HCT116 (cell line): ENCODE results near the gene RCC2. TPM values are rescaled to one million over a fixed set of nuclear protein-coding genes. Genes with fewer than 3 reads are reported as not detected.

Source experiments
- ATAC-seq: fragments of 200-7000 bp; cut with Tn5 transposase; 2 replicates; pipeline ENCODE4 v1.9.1; 2020; ENCODE audit warnings: mild to moderate bottlenecking, moderate library complexity
- Bru-seq: library from RNA; stranded (reverse); fragments of 400-500 nt; gene quantifications from one replicate; lab custom pipeline; 2021; lab: Mats Ljungman, UMichigan
- BruChase-seq, 2 experiments: library from RNA; stranded (reverse); fragments of 400-500 nt; gene quantifications; one replicate each; lab custom pipeline; 2021; lab: Mats Ljungman, UMichigan
- BruUV-seq: library from RNA; stranded (reverse); fragments of 400-500 nt; replicated peaks from 2 replicates; lab custom pipeline; 2021; lab: Mats Ljungman, UMichigan
- CTCF ChIA-PET: fragments of 300-600 bp; sonication (Branson Sonifier 250); formaldehyde crosslinking; loops from one replicate; lab custom pipeline; 2021; ENCODE audit warnings: antibody characterized with exemption; lab: Charles Lee
- POLR2A ChIA-PET: fragments of 300-600, 350-600 bp; sonication (Branson Sonifier 250); formaldehyde crosslinking; loops from one replicate; lab custom pipeline; 2021; ENCODE audit warnings: antibody characterized with exemption; lab: Charles Lee
- RAD21 ChIA-PET, 2 experiments: fragments of 300-600 bp; sonication (Branson Sonifier 250); formaldehyde crosslinking; loops; one replicate each; lab custom pipeline; 2023; ENCODE audit warnings: low total read pairs in 2 of 2; ENCODE audit not compliant: uncharacterized antibody in 2 of 2, unreplicated experiment in 2 of 2, low non-redundant PET in 1 of 2; lab: Charles Lee
- DNase-seq: peaks from one replicate; pipeline ENCODE4 v3.0.0-alpha.2; 2010; ENCODE audit warnings: low read depth, low spot score
- H2AFZ ChIP-seq: fragments of 200-600 bp; shearing (Covaris generic), sonication (generic); 2 replicates; pipeline ENCODE4 v1.6.1; 2017; ENCODE audit warnings: low read depth, mixed run types, mixed read lengths, antibody characterized with exemption, low read length; ENCODE audit not compliant: poor library complexity, severe bottlenecking
- H3K27ac ChIP-seq: 2 replicates; pipeline ENCODE4 v1.5.1; 2012; ENCODE audit warnings: low read depth, low read length
- H3K27me3 ChIP-seq: fragments of 200-600 bp; sonication (generic); 2 replicates; pipeline ENCODE4 v1.6.1; 2016; ENCODE audit warnings: mixed run types, low read length, mixed read lengths; ENCODE audit not compliant: insufficient read depth
- H3K36me3 ChIP-seq, 2 experiments: fragments of 200-500 bp in 1 of 2; fragments of 200-600 bp in 1 of 2; sonication (Bioruptor generic) in 1 of 2; sonication (generic) in 1 of 2; 2 replicates each; pipeline versions ENCODE4 v1.5.1 to v1.6.1; 2014 to 2016; ENCODE audit warnings: low read length in 2 of 2, inconsistent platforms in 1 of 2, mixed read lengths in 1 of 2, mixed run types in 1 of 2; ENCODE audit not compliant: insufficient read depth in 2 of 2, control insufficient read depth in 1 of 2
- H3K4me1 ChIP-seq, 2 experiments: fragments of 200-600 bp in 1 of 2; sonication (generic) in 1 of 2; 2 replicates each; pipeline versions ENCODE4 v1.5.1 to v1.6.1; 2012 to 2017; ENCODE audit warnings: low read length in 2 of 2, inconsistent platforms in 1 of 2, mild to moderate bottlenecking in 1 of 2, mixed read lengths in 1 of 2, mixed run types in 1 of 2, moderate library complexity in 1 of 2; ENCODE audit not compliant: insufficient read depth in 2 of 2, control insufficient read depth in 1 of 2
- H3K4me2 ChIP-seq: fragments of 200-600 bp; sonication (generic); 2 replicates; pipeline ENCODE4 v1.6.1; 2017; ENCODE audit warnings: mixed run types, low read length, mixed read lengths
- H3K4me3 ChIP-seq, 2 experiments: fragments of 200-600 bp in 1 of 2; sonication (generic) in 1 of 2; replicated peaks in 1 of 2; 2 replicates each; pipeline ENCODE4 v1.5.1; 2011 to 2016; ENCODE audit warnings: low read length in 2 of 2, control low read depth in 1 of 2, low read depth in 1 of 2, mild to moderate bottlenecking in 1 of 2, mixed read lengths in 1 of 2, mixed run types in 1 of 2
- H3K79me2 ChIP-seq: fragments of 200-600 bp; sonication (generic); 2 replicates; pipeline ENCODE4 v1.6.1; 2017; ENCODE audit warnings: mild to moderate bottlenecking, mixed run types, low read length, moderate library complexity, mixed read lengths; ENCODE audit not compliant: insufficient read depth
- H3K9ac ChIP-seq: fragments of 200-600 bp; sonication (generic); 2 replicates; pipeline ENCODE4 v1.6.1; 2016; ENCODE audit warnings: low read length, mixed read lengths
- H3K9me2 ChIP-seq: fragments of 200-600 bp; sonication (generic), shearing (Covaris generic); 2 replicates; pipeline ENCODE4 v1.6.1; 2017; ENCODE audit warnings: mixed run types, mild to moderate bottlenecking, moderate library complexity; ENCODE audit not compliant: insufficient read depth
- H3K9me3 ChIP-seq, 2 experiments: fragments of 200-500 bp in 1 of 2; fragments of 200-600 bp in 1 of 2; sonication (Bioruptor generic) in 1 of 2; sonication (generic) in 1 of 2; 2 replicates each; pipeline ENCODE4 v1.6.1; 2014 to 2017; ENCODE audit warnings: low read length in 2 of 2, mixed read lengths in 2 of 2, inconsistent platforms in 1 of 2, low read depth in 1 of 2, mild to moderate bottlenecking in 1 of 2, mixed run types in 1 of 2, moderate library complexity in 1 of 2; ENCODE audit not compliant: control insufficient read depth in 1 of 2, insufficient read depth in 1 of 2
- H4K20me1 ChIP-seq: fragments of 200-600 bp; sonication (generic), shearing (Covaris generic); 2 replicates; pipeline ENCODE4 v1.6.1; 2017; ENCODE audit warnings: mixed run types, mild to moderate bottlenecking, moderate library complexity; ENCODE audit not compliant: insufficient read depth
- CEBPB ChIP-seq: IDR thresholded peaks from 2 replicates; pipeline ENCODE4 v1.6.1; 2012; ENCODE audit warnings: low read depth
- EZH2 ChIP-seq: fragments of 200-600 bp; sonication (generic); IDR thresholded peaks from 2 replicates; pipeline ENCODE4 v1.6.1; 2017; ENCODE audit warnings: antibody characterized with exemption, mixed run types
- EZH2phosphoT487 ChIP-seq: fragments of 200-600 bp; IDR thresholded peaks from 2 replicates; pipeline ENCODE4 v1.6.1; 2018; ENCODE audit warnings: antibody characterized with exemption, borderline replicate concordance
- FOSL1 ChIP-seq: IDR thresholded peaks from 2 replicates; pipeline ENCODE4 v1.6.1; 2012; ENCODE audit warnings: low read depth
- POLR2AphosphoS5 ChIP-seq: IDR thresholded peaks from 2 replicates; pipeline ENCODE4 v1.6.1; 2011; ENCODE audit warnings: mild to moderate bottlenecking, low read depth, low read length, moderate library complexity
- RAD21 ChIP-seq: IDR thresholded peaks from 2 replicates; pipeline ENCODE4 v1.6.1; 2012; ENCODE audit warnings: low read depth, mild to moderate bottlenecking
- SIN3A ChIP-seq: IDR thresholded peaks from 2 replicates; pipeline ENCODE4 v1.6.1; 2012; ENCODE audit warnings: low read depth
- SP1 ChIP-seq: IDR thresholded peaks from 2 replicates; pipeline ENCODE4 v1.6.1; 2012; ENCODE audit warnings: low read depth
- SRF ChIP-seq: IDR thresholded peaks from 2 replicates; pipeline ENCODE4 v1.6.1; 2012; ENCODE audit warnings: low read depth
- TCF7L2 ChIP-seq: IDR thresholded peaks from 2 replicates; pipeline ENCODE4 v1.7.0; 2011; ENCODE audit warnings: borderline replicate concordance, inconsistent platforms; ENCODE audit not compliant: insufficient read depth, insufficient read length; ENCODE audit errors: extremely low read depth
- YY1 ChIP-seq: IDR thresholded peaks from 2 replicates; pipeline ENCODE4 v1.6.1; 2011; ENCODE audit warnings: low read length, low read depth, moderate library complexity, mild to moderate bottlenecking; ENCODE audit not compliant: insufficient replicate concordance; ENCODE audit errors: extremely low read depth
- ZFX ChIP-seq: fragments of 450-650 bp; IDR thresholded peaks from 2 replicates; pipeline ENCODE4 v1.6.1; 2017
- ZNF274 ChIP-seq: fragments of 200-500 bp; sonication (Bioruptor generic); IDR thresholded peaks from 2 replicates; pipeline ENCODE4 v1.6.1; 2014; ENCODE audit warnings: mild to moderate bottlenecking, low read depth, low read length, inconsistent platforms
- intact Hi-C: fragments of 100-400 bp; cut with micrococcal nuclease; formaldehyde crosslinking; loops from 2 replicates; pipeline ENCODE4 v1.10.0; 2022
- long read RNA-seq: library from polyadenylated mRNA; unstranded; transcript quantifications from one replicate; pipeline ENCODE4 v2.0.0, GENCODE V29; 2021; ENCODE audit not compliant: unreplicated experiment
- polyA plus RNA-seq: library from polyadenylated mRNA; unstranded; fragments of >200 nt; gene quantifications from 2 replicates; pipeline ENCODE4 v1.2.1, GENCODE V29; 2012; ENCODE audit warnings: missing spikeins
- total RNA-seq: library from RNA; stranded (reverse); gene quantifications from one replicate; pipeline ENCODE4 v1.2.1, GENCODE V29; 2021; ENCODE audit not compliant: unreplicated experiment
- TF ChIP-seq, protein P1 (sequence below): IDR thresholded peaks from 2 replicates; pipeline ENCODE4 v1.6.1; 2012
- TF ChIP-seq, protein P2 (sequence below), 3 experiments: fragments of 200-600 bp in 1 of 3; sonication (generic) in 1 of 3; IDR thresholded peaks in 2 of 3; conservative IDR thresholded peaks in 1 of 3; 2 replicates each; pipeline ENCODE4 v1.5.1; 2012 to 2017; ENCODE audit warnings: low read depth in 2 of 3, low read length in 2 of 3, antibody characterized with exemption in 1 of 3, borderline replicate concordance in 1 of 3, control low read depth in 1 of 3, mild to moderate bottlenecking in 1 of 3, mixed read lengths in 1 of 3, mixed run types in 1 of 3, moderate library complexity in 1 of 3; ENCODE audit not compliant: insufficient read depth in 1 of 3
- TF ChIP-seq, protein P3 (sequence below): IDR thresholded peaks from 2 replicates; pipeline ENCODE4 v1.6.1; 2012
- TF ChIP-seq, protein P4 (sequence below): IDR thresholded peaks from 2 replicates; pipeline ENCODE4 v1.6.1; 2011; ENCODE audit warnings: mild to moderate bottlenecking, low read length, moderate library complexity; ENCODE audit not compliant: insufficient replicate concordance; ENCODE audit errors: extremely low read depth

RCC2 gene
- 178 TPM for total RNA-seq
- polyA plus RNA-seq, result 126 and 133 TPM in 2 replicates
- percentile 95 among the genes with signal in this experiment for Bru-seq, nascent RNA
- percentile 98 among the genes with signal in this experiment for BruChase-seq, experiment 1, labeled RNA remaining after a 6-hour chase
- percentile 97 among the genes with signal in this experiment for BruChase-seq, experiment 2, labeled RNA remaining after a 2-hour chase
- long read RNA-seq, full-length matches to known transcripts, result 5 of 145 reads
- long read RNA-seq, partial matches to known transcripts, result 7 of 145 reads
- long read RNA-seq, other reads (novel, unspliced or antisense), result 133 of 145 reads

GRCh38 chr1:17439250-17440073, at the start of gene RCC2:
Gene RCC2 (minus strand): TSS chr1:17439677. CDS start chr1:17438514, 1,163 bp downstream.
- RAD21 ChIA-PET, result interaction anchor here in 1 of 2 experiments (0.6 kb wide), 1 partner anchor 38 kb away, joined by 3 read pairs; no protein-coding TSS in a partner anchor
- ATAC-seq (peak; percentile 76), DNase-seq (peak; percentile 43)
- peak within 1 kb of the TSS; percentile 94 to 98 for H3K4me3 ChIP-seq
- peaks cover 42% of the 10 kb centered on the region for H3K79me2 ChIP-seq
- H3K9me3 ChIP-seq, result no peaks in the 10 kb centered on the region
- peak within 1 kb of the TSS; percentile 99 for H3K4me2 ChIP-seq
- no peaks in the 10 kb centered on the region for H3K9me2 ChIP-seq
- H3K4me1 ChIP-seq, result peaks cover 49 to 55% of the 10 kb centered on the region in 2 experiments
- POLR2A ChIA-PET, result interaction anchor here (0.5 to 3.9 kb wide), 7 partner anchors 12 to 536 kb away, joined by 3 to 18 read pairs (median 3); no protein-coding TSS in a partner anchor
- intact Hi-C loops, result no loop called here
- CTCF ChIA-PET, result interaction anchor here (1.7 to 2.7 kb wide), 2 partner anchors 13 to 54 kb away, joined by 6 to 8 read pairs; no protein-coding TSS in a partner anchor
- peak within 1 kb of the TSS; percentile 99 for H3K9ac ChIP-seq
- BruUV-seq, result TSS peak; percentile 32
- H3K36me3 ChIP-seq, result peaks cover 4 to 24% of the 10 kb centered on the region in 2 experiments; a peak in 3 of 4 replicates
- H3K27ac ChIP-seq, result peak within 1 kb of the TSS; percentile 98
- peak within 1 kb of the TSS; percentile 51 for H2AFZ ChIP-seq
- no peaks in the 10 kb centered on the region for H4K20me1 ChIP-seq
- H3K27me3 ChIP-seq, result no peaks in the 10 kb centered on the region
- TF ChIP-seq FOSL1 (no peak), SRF (no peak), RAD21 (no peak), ZNF274 (no peak), EZH2 (no peak), EZH2phosphoT487 (no peak), SP1 (no peak), POLR2AphosphoS5 (peak; percentile 86), TCF7L2 (no peak), ZFX (peak; percentile 55), CEBPB (no peak), YY1 (peak; percentile 10), SIN3A (peak; percentile 75)
- TF ChIP-seq, protein P1, sequence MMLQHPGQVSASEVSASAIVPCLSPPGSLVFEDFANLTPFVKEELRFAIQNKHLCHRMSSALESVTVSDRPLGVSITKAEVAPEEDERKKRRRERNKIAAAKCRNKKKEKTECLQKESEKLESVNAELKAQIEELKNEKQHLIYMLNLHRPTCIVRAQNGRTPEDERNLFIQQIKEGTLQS, result no peak
- TF ChIP-seq, protein P2, sequence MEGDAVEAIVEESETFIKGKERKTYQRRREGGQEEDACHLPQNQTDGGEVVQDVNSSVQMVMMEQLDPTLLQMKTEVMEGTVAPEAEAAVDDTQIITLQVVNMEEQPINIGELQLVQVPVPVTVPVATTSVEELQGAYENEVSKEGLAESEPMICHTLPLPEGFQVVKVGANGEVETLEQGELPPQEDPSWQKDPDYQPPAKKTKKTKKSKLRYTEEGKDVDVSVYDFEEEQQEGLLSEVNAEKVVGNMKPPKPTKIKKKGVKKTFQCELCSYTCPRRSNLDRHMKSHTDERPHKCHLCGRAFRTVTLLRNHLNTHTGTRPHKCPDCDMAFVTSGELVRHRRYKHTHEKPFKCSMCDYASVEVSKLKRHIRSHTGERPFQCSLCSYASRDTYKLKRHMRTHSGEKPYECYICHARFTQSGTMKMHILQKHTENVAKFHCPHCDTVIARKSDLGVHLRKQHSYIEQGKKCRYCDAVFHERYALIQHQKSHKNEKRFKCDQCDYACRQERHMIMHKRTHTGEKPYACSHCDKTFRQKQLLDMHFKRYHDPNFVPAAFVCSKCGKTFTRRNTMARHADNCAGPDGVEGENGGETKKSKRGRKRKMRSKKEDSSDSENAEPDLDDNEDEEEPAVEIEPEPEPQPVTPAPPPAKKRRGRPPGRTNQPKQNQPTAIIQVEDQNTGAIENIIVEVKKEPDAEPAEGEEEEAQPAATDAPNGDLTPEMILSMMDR (IDR thresholded peaks at IDR 0.05 in 2 of 3, conservative IDR thresholded peaks at IDR 0.05 in 1 of 3; ENCODE audit: borderline replicate concordance in 1 of 3, insufficient read depth in 1 of 3, low read depth in 2 of 3, low read length in 2 of 3), result peak in 1 of 3 experiments; percentile 6; a peak in 1 of 6 replicates
- TF ChIP-seq, protein P3, sequence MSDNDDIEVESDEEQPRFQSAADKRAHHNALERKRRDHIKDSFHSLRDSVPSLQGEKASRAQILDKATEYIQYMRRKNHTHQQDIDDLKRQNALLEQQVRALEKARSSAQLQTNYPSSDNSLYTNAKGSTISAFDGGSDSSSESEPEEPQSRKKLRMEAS, result peak; percentile 80
- TF ChIP-seq, protein P4, sequence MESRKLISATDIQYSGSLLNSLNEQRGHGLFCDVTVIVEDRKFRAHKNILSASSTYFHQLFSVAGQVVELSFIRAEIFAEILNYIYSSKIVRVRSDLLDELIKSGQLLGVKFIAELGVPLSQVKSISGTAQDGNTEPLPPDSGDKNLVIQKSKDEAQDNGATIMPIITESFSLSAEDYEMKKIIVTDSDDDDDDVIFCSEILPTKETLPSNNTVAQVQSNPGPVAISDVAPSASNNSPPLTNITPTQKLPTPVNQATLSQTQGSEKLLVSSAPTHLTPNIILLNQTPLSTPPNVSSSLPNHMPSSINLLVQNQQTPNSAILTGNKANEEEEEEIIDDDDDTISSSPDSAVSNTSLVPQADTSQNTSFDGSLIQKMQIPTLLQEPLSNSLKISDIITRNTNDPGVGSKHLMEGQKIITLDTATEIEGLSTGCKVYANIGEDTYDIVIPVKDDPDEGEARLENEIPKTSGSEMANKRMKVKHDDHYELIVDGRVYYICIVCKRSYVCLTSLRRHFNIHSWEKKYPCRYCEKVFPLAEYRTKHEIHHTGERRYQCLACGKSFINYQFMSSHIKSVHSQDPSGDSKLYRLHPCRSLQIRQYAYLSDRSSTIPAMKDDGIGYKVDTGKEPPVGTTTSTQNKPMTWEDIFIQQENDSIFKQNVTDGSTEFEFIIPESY, result no peak
